GM18867 (cell line): ENCODE results near the gene NUP205.

ENCODE experiments used
- ATAC-seq: cut with Tn5 transposase; IDR thresholded peaks from one replicate; pipeline ENCODE4 v1.9.1; 2021; ENCODE audit warnings: mild to moderate bottlenecking, moderate library complexity; ENCODE audit not compliant: unreplicated experiment

The NUP205 gene

DNA sequence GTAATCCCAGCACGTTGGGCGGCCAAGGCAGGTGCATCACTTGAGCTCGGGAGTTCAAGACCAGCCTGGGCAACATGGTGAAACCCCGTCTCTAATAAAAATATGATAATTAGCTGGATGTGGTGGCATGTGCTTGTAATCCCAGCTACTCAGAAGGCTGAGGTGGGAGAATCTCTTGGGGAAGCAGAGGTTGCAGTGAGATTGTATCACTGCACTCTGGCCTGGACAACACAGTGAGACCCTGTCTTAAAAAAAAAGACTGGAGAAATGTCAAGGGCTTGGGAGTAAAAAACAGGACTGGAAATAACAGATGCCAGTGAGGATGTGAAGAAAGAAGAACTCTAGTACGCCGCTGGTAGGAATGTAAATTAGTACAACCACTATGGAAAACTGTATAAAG is 16.7 kb upstream of the NUP205 start:
- no peak for ATAC-seq

DNA sequence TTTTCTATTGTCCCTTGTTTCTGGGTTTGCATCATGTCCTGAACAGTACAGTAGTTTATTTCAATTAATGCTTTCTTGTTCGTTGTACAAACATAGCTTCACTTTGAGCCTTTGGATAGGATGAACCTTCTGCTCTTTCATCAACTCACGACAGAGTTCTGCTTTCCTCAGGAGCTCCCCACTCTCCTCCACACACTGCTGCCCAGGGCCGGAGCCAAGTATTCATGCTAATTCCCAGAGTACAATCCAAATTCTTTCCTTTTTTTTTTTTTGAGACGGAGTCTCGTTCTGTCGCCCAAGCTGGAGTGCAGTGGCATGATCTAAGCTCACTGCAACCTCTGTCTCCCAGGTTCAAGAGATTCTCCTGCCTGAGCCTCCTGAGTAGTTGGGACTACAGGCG is 7.5 kb upstream of the NUP205 start:
- no peak for ATAC-seq

DNA sequence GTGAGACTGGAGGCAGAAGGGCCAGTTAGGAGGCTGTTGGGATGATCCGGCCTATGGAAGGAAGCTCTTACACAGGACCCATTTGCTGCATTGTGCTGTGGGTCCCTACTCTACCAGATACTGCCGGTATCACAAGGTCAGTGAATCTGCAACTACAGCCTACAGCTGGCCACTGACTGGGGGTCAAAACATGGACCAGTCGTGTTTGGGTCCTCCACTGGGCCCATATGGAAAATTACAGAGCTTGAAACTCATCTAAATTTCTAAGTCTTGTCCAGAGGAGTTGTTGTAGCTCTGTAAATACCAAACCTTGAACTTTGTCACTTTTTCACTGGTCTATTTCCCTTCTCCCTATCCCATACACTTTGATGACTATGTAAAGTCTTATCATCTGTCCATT is 5.6 kb upstream of the NUP205 start:
- no peak for ATAC-seq

DNA sequence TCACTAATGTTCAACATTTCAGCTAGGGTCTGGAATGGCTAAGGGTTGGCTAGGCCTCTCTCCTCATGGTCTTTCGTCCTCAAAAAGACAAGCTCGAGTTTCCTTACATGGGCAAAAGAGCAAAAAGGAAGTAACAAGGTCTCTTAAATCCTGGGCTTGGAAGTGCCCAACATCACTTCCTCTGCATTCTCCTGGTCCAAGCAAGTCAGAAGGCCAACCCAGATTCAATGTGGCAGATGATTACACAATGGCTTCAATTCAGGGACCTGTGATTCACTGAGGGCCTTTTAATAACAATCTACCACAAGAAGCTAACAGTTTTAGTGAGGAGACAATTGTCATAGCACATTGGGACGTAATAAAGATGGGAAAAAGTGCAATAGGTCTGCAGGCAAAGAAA is 4.4 kb upstream of the NUP205 start:
- ATAC-seq = no peak

DNA sequence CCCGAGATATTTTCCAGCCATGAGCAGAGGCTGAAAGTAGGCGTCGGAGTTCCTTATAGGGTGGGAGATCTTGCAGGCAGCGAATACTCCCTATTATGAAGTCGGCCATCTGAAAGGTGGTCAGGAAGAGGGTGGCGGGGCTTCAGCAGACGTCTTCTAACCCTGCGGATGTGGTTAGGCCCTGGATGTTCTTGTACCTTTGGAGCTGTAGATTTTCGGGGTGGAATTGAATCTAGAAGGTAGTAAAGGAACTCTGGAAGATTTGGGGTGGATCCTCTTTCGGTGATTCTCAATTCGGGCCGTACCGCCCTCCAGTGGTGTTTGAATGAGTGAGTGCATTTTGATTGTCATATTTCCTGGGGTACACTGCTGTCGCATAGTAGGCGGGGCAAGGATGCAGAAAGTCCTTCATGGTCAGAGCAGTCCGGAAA is 635 bp downstream of the NUP205 start:
- ATAC-seq = peak; percentile 76

DNA sequence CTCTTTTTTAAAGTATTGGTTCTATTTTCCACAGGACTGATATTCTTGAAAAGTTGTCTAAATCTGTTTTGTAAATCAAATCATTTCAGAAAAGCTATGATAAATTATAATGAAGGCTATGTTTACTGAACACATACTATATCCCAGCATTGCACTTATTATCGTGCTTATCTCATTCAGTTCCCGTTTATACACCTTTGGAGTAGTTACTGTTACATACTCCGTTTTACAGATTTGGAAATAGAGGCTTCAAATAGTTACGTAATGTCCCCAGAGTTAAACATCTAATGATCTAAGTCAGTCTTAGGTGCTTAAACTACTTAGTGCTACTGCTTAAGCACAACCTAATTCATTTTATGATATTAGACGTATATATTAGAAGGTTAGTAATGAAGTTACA is 1.2 kb downstream of the NUP205 start:
- ATAC-seq = no peak

DNA sequence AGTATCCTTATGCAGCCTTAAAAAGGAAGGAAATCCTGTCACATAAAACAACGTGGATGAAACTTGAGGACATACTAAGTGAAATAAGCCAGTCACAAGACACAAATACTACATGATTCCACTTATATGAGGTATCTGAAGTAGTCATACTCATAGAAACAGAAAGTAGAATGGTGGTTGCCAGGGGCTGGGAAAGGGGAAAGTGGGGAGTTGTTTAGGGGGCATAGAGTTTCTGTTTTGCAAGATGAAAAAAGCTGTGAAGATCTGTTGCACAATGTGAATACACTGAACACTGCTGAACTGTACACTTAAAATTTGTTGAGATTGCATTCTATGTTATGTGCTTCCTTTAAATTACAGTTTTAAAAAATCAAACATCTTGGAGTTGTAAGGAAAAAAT is 2.9 kb downstream of the NUP205 start:
- ATAC-seq = no peak

DNA sequence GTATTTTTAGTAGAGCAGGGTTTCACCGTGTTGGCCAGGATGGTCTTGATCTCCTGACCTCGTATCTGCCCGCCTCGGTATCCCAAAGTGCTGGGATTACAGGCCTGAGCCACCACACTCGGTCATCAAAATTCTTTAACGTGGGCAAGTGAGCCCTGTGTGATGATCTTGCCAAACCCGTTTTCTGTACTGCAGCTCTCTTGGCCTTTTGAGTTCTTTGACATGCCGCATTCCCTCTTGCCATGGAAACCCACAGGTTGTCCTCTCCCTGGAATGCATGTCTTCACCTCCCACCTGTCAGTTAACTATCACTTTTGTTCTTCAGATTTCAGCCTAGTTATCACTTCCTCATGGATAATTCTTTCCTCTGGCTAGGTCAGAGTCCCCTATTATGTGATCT is 5.0 kb downstream of the NUP205 start:
- no peak for ATAC-seq

DNA sequence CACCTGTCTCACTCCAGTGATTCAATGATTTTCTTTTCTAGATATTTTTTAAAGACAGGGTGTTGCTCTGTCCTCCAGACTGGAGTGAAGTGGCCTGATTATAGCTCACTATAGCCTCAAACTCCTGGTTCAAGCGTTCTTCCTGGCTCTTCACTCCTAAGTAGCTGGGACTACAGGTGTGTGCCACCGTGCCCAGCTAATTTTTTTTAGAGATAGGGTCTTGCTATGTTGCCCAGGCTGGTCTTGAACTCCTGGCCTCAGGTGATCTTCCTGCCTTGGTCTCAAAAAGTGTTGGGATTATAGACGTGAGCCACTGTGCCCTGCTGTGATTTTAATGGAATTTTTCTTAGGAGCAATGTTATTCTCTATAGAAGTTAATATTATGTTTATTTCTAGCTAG is 14.1 kb downstream of the NUP205 start:
- no peak for ATAC-seq

DNA sequence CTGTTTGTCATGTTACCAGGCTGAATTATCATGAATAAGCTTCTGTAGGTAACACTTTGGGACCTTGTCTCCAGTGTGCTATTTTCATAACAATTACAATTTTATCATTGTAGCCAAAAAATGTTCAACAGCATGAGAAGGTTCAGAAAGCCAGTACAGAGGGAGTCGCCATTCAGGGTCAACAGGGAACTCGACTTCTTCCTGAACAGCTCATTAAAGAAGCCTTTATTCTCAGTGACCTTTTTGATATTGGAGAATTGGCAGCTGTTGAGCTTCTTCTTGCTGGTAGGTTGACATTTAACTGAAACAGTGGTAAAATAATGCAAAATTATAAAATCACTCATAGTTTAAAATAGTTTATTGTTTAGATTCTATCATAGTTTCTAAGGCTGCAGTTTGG is 15.8 kb downstream of the NUP205 start:
- no peak for ATAC-seq

DNA sequence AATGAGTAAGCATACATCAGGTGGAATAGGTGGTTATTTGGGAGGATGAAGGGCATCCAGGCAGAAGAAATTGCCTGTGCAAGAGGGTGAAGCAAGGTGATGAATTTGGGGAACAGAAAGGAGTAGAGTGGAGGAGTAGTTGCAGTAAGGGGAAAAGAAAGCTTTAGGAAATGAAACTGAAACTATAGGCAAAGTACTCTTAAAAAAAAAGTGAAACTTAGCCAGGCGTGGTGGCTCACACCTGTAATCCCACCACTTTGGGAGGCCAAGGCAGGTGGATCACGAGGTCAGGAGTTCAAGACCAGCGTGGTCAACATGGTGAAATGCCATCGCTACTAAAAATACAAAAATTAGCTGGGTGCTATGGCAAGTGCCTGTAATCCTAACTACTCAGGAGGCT is 17.6 kb downstream of the NUP205 start:
- ATAC-seq = no peak

DNA sequence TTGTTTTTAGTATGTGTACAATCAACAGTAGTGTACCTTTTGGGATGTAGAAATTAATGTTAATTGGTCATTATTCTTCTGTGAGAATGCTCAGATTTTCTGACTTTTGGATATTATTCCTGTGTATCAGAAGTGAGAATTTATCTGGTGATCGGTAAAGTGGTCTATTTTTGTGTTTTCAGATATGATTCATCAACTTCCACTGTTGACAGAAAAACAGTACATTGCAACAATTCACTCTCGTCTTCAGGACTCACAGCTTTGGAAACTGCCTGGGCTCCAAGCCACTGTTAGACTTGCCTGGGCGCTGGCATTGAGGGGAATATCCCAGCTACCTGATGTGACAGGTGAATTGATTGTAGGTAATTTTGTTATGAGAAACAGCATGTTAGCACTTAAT is 20.9 kb downstream of the NUP205 start:
- no peak for ATAC-seq

DNA sequence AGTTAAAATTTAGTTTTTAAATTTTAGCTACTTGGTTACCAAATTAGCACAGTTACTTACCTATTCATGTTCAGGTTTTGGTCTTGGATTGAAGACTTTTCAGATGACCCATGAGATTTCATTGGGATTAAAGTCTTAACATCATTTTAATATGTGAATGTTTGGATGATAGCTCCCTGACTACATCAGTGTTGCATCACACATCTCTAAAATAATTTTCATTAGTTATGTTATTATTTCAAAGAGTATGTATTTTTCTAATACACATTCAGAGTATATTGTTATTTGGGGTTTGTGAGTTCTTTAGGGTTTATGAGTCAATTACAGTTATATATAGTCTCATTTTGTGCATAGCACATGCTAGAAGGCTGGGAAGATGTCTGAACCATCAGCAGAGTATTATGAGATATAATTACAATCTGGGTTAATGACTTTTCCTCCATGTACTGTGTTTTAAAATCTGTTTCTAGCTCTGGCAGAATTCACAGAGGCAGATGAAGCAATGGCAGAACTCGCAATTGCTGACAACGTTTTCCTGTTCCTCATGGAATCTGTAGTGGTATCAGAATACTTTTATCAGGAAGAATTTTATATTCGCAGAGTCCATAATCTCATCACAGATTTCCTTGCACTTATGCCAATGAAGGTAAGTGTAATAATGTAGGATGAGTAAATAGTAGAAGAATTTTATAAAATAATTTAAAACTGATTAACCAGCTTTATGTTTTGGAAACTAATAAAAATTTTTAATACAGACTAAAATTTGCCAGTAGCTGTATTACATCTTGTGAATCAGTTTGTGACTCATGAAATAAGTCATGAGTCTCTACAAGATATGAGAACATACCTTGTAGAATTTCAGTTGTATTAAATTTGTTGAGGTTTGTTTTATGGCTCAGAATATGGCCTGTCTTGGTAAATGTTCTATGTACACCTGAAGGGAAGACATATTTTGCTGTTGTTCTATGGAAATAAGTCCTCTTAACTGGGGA is 26.9 kb downstream of the NUP205 start:
- no peak for ATAC-seq

DNA sequence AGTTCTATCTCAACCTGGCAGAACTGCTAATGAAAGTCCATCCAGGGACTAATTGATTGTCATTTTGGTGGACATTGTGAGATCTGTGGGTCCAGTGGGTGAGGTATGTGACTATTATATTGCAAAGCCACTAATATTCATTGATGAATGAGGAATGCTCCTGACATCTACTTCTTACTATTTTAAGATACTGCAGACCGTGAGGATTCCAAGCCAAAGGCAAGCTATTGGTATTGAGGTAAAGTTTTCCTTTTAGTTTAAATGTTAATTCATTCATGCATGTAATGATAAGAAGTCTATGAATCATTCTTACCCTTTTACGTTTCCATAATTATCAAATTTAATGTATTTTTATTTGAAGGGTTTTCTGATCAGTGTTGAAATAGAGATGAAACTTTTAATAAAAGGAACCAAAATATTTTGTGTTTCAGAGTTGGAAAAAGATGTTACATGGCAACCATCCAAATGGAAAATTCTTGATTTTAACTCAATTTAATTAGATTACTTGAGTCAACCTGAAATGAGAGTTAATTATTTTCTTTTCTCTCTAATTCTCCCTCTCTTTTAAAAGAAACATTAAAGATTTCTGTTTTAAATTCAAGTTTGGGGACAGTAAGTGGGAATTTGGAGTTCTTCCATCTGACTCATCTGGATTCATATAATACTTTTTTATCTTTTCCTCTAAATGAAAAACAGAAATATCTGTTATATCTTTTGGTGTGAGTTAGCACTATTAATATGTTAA is 39.6 kb downstream of the NUP205 start:
- no peak for ATAC-seq

DNA sequence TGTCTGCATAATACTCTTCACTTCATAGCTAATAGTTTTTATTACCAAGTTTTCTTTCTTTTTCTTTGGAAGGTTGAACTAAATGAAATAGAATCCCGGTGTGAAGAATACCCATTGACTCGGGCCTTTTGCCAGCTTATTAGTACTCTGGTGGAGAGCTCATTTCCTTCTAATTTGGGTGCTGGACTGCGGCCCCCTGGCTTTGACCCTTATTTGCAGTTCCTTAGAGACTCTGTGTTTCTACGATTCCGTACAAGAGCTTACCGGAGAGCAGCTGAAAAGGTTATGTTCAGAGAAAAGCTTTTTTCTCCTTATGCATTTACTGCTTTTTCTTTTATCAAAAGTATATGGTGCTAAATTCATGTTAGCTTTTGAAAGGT is 40.2 kb downstream of the NUP205 start:
- no peak for ATAC-seq

DNA sequence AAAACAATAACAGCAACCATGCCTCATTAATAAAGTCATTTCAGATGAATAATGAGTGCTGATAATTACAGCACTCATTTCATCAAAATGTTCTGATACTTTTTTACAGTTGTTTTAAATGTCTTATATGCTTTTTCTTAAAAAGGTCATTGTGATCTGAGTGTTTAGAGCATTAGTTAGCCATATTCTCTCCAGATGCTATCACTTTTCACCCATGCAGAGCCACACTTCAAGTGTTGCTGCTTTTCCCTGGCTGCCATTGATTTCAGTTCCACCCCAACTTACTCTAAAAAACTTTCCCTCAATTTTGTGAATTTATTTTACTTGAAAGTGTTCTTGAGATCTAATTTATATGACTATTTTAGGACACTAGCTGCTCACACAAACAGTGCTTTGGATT is 41.8 kb downstream of the NUP205 start:
- no peak for ATAC-seq

DNA sequence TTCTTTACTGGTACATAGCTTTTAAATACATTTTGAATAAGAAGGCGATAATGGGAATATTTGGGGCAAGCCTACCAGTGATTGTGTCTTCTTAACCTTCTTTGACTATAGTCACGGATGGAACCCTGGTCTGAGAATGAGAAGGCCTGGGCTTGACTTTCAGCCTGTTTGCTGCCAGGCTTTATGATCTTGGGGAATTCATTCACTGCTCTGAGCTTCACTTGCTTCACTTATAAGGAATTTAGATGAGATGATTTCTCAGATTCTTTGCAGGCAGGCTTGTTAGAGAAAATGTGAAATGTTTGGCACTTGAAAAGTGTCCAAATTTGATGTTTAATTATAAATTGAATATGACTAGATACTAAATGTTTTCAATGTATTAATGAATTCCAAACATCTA is 42.5 kb downstream of the NUP205 start:
- ATAC-seq = no peak

DNA sequence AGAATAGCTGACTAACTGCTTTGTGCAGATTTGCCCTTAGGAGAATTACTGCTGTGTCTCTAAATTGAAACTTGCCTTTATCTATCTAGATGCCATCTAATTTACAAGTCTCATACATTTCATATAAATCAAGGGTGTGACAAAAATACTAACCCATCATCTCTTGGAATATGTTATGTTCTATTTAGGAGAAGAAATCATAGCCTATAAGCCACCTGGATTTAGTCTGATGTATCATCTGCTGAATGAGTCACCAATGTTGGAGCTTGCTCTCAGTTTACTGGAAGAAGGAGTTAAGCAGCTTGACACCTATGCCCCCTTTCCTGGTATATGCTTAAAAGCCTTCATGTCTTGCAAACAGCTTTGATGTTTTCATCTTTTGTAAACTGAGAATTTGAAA is 43.5 kb downstream of the NUP205 start:
- no peak for ATAC-seq

DNA sequence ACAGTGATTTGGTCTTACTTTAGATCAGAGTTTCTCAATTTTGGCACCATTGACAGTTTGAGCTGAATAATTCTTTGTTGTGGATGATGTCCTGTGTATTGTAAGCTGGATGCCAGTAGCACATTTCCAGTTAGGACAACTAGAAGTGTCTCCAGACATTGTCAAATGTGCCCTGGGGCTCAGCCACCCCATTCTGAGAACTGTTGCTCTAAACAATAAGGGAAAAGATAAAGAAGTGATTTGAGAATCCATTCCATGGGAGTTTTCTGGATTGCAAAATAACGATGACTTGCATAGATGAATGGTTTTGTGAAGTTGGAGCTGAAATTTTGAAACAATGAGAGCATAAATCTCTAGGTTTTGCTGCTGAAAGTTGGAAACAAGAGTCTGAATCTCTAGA is 44.6 kb downstream of the NUP205 start:
- ATAC-seq = no peak

DNA sequence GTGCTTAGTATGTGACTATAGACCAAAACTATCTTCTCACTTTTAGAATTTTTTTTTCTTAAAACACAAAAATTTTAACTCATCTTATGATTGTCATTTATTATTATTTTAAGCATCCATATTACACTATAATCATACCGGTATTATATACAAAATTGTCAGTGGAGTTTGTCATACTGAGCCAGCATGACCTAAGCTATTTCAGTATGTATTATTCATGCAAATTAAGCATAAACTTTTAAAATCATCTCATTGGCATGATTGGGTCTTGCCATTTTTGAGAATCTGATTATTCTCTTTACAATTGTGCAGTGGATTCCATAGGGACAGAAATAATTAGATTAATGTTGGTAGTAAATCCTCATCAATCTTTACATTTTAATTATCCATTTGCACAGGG is 58.4 kb downstream of the NUP205 start:
- ATAC-seq = no peak

DNA sequence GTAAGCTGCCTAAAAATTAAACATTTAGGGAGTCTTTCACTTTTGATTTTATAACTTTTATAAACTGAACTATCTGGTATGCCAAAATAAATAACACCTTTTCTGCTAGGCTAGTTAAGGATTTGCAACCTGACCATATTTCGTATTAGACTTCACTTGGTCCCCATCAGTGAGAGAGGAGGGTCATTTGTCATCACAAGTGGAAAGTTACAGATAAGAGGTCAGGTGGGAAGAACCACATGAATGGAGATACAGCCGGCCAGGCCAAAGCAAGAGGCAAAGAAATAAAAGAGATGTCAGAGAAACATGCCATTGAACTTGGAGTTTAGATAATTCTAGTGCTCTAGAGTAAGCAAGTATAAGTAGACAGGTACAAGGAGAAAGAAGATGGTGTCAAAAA is 60.1 kb downstream of the NUP205 start:
- no peak for ATAC-seq

DNA sequence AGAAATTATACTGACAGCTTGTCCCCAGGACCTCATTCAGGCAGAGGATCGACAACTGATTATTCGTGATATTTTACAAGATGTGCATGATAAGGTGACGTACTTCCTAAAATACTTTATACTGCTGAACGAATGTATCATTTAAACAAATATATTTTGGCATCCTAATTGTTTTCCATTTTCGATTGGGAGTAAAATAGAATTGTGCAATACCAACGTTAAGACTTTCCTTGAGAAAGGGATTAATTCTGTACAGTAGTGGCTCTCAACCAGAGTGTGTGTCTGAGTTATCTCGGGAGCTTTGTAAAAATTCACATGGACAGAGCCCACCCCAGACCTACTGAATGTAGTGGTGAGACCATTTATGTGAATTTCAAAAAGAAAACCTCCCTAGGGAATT is 60.8 kb downstream of the NUP205 start:
- ATAC-seq = no peak
